Measurements from ENCODE around the gene AKNA. TPM values are rescaled to one million over a fixed set of nuclear protein-coding genes. Genes with fewer than 3 reads are reported as not detected.

The AKNA gene
- total RNA-seq, 3 donors from 2014 or later (not counting 1 experiment from before 2014, with no cell fraction given) = 577 to 743 (median 676) TPM

DNA sequence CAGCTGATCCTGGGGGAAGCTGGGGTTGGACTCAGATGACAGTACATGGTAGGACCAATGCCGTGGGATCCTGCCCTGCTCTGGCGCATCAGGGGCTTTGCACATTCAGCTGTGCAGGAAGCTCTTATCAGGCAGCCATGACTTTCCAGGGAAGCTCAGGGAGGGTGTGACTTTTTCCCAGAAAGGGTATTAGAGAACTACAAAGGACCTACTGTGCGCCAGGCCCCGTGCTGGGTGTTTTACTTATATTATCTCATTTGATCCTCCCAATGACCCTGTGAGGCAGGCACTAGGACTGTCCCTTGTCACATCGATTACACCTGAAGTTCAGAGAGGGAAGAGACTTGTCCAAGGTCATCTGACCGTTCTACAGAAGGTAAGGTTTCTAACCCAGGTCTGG, 23.7 kb upstream of the AKNA start:
- Mint-ChIP-seq H3K36me3 (no peaks in the 10 kb centered on the region), H3K4me3 (no peak overlapping the region), H3K27me3 (ENCODE audit: low read depth in 2 of 2) (no peaks in the 10 kb centered on the region), H3K27ac (no peak overlapping the region), H3K9me3 (no peaks in the 10 kb centered on the region), H3K4me1 (peaks cover 0 to 7% of the 10 kb centered on the region in 2 donors)
- no peak for ATAC-seq
- H3K4me3 ChIP-seq (ENCODE audit: low read length) = no peak overlapping the region
- no peaks in the 10 kb centered on the region for H3K27me3 ChIP-seq (ENCODE audit: control insufficient read depth, insufficient read depth, low read length)
- no peak for DNase-seq
- 90% methylated on average over 6 of the region's 6 CpGs for WGBS (ENCODE audit: insufficient coverage)
- intact Hi-C loops (cut with micrococcal nuclease) = no loop called here
- H3K9me3 ChIP-seq (ENCODE audit: control insufficient read depth, insufficient read depth, low read length) = no peaks in the 10 kb centered on the region
- no peaks in the 10 kb centered on the region for H3K4me1 ChIP-seq (ENCODE audit: control insufficient read depth, insufficient read depth, low read length)
- no peaks in the 10 kb centered on the region for H3K36me3 ChIP-seq (ENCODE audit: control insufficient read depth, insufficient read depth, low read length)
- H3K27ac ChIP-seq (ENCODE audit: low read length) = no peak overlapping the region
- TF ChIP-seq, protein P1, sequence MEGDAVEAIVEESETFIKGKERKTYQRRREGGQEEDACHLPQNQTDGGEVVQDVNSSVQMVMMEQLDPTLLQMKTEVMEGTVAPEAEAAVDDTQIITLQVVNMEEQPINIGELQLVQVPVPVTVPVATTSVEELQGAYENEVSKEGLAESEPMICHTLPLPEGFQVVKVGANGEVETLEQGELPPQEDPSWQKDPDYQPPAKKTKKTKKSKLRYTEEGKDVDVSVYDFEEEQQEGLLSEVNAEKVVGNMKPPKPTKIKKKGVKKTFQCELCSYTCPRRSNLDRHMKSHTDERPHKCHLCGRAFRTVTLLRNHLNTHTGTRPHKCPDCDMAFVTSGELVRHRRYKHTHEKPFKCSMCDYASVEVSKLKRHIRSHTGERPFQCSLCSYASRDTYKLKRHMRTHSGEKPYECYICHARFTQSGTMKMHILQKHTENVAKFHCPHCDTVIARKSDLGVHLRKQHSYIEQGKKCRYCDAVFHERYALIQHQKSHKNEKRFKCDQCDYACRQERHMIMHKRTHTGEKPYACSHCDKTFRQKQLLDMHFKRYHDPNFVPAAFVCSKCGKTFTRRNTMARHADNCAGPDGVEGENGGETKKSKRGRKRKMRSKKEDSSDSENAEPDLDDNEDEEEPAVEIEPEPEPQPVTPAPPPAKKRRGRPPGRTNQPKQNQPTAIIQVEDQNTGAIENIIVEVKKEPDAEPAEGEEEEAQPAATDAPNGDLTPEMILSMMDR (IDR thresholded peaks at IDR 0.05) = no peak

DNA sequence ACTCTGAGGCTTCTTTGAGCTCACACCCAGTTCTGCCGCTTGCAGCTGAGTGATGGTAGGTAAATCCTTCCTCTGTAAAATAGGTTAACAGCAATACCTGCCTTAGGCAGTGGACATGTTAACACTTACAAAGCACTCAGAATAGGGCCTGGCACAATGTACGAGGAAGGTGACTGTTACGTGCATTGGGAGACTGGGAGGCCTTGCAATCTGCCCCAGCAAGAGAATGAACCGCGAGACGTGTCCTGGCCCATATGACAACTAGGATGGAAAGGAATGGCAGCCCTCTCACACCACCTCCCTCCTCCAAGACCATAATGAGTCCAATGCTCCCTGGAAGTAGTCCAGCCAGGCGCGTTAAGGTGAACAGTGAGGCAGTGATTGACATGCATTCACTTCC, 23.1 kb upstream of the AKNA start:
- Histone ChIP-seq H3K27me3 (ENCODE audit: control insufficient read depth, insufficient read depth, low read length) (no peaks in the 10 kb centered on the region), H3K4me3 (ENCODE audit: low read length) (no peak overlapping the region), H3K27ac (ENCODE audit: low read length) (no peak overlapping the region), H3K36me3 (ENCODE audit: control insufficient read depth, insufficient read depth, low read length) (no peaks in the 10 kb centered on the region), H3K4me1 (ENCODE audit: control insufficient read depth, insufficient read depth, low read length) (peaks cover under 1% of the 10 kb centered on the region), H3K9me3 (ENCODE audit: control insufficient read depth, insufficient read depth, low read length) (no peaks in the 10 kb centered on the region)
- no peaks in the 10 kb centered on the region for H3K27me3 Mint-ChIP-seq (ENCODE audit: low read depth in 2 of 2)
- no peaks in the 10 kb centered on the region for H3K36me3 Mint-ChIP-seq
- DNase-seq = no peak
- H3K9me3 Mint-ChIP-seq = no peaks in the 10 kb centered on the region
- H3K4me1 Mint-ChIP-seq = peaks cover 0 to 8% of the 10 kb centered on the region in 2 donors
- ATAC-seq = no peak
- H3K4me3 Mint-ChIP-seq = no peak overlapping the region
- intact Hi-C loops (cut with micrococcal nuclease) = no loop called here
- WGBS (ENCODE audit: insufficient coverage) = 89% methylated on average over 8 of the region's 8 CpGs
- TF ChIP-seq, protein P1 (IDR thresholded peaks at IDR 0.05) = no peak
- no peak overlapping the region for H3K27ac Mint-ChIP-seq

DNA sequence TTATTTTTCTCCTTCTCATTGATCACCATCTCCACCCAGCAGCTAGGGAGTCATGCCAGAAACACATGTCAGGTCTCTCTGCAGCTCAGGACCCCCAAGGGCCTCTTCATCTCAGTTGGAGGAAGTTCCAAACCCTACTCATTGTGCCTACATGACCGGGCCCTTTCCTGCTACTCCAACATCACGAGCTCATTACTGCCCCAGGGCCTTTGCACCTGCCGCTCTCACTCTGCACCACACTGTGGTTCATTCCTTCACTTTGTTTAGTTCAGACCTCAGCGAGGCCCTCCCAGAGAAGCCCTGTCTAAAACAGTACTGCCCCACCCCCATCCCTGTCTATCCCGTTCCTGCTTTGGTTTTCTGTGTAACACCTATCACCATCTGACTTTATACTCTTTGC, 22.1 kb upstream of the AKNA start:
- no peak overlapping the region for H3K4me3 ChIP-seq (ENCODE audit: low read length)
- no peaks in the 10 kb centered on the region for H3K9me3 Mint-ChIP-seq
- no peaks in the 10 kb centered on the region for H3K36me3 ChIP-seq (ENCODE audit: control insufficient read depth, insufficient read depth, low read length)
- H3K27ac Mint-ChIP-seq = no peak overlapping the region
- H3K27ac ChIP-seq (ENCODE audit: low read length) = no peak overlapping the region
- WGBS (ENCODE audit: insufficient coverage) = 81% methylated on average over 5 of the region's 5 CpGs
- peaks cover 7% of the 10 kb centered on the region for H3K4me1 ChIP-seq (ENCODE audit: control insufficient read depth, insufficient read depth, low read length)
- no peak overlapping the region for H3K4me3 Mint-ChIP-seq
- intact Hi-C loops (cut with micrococcal nuclease) = loop anchor here (5.0 kb wide), 1 partner anchor 77 kb away; no protein-coding TSS in a partner anchor
- H3K36me3 Mint-ChIP-seq = no peaks in the 10 kb centered on the region
- peaks cover 6 to 15% of the 10 kb centered on the region in 2 donors for H3K4me1 Mint-ChIP-seq
- TF ChIP-seq, protein P1 (IDR thresholded peaks at IDR 0.05) = no peak
- no peak for ATAC-seq
- H3K9me3 ChIP-seq (ENCODE audit: control insufficient read depth, insufficient read depth, low read length) = no peaks in the 10 kb centered on the region
- no peaks in the 10 kb centered on the region for H3K27me3 Mint-ChIP-seq (ENCODE audit: low read depth in 2 of 2)
- DNase-seq = no peak
- no peaks in the 10 kb centered on the region for H3K27me3 ChIP-seq (ENCODE audit: control insufficient read depth, insufficient read depth, low read length)

DNA sequence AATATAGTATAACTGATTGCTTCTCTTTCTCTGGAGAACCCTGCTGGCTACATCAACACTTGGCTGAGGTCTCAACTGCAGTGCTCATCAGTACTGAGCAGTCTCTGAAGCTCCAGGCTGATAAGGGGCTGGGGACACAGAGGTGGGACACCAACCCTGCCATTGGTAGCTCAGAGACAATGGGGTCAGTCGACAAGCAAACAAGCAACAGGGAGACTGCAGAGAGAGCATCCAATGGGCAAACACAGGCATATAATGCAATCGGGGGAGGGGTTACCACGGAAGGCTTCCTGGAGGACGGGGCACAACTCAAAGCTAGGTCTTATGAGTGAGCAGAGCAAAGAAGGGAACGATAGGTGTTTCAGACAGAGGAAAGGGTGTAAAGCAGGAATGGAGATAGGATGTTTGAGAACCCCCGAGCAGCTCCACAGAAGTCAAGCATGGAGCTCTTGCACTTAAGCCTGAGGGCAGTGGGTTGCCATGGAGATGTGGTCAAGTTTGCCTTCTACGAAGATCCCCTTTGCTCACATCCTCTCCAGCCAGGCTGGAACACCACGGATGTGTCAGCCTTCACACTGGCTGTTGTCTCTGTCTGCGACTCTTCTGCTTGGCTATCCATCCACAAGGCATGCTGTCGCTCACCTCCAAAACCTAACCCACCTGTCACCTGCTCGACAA, 21.5 kb upstream of the AKNA start:
- no peak for ATAC-seq
- no peak overlapping the region for H3K4me3 ChIP-seq (ENCODE audit: low read length)
- peaks cover 7% of the 10 kb centered on the region for H3K4me1 ChIP-seq (ENCODE audit: control insufficient read depth, insufficient read depth, low read length)
- no peak for DNase-seq
- H3K9me3 ChIP-seq (ENCODE audit: control insufficient read depth, insufficient read depth, low read length) = no peaks in the 10 kb centered on the region
- no peak overlapping the region for H3K27ac ChIP-seq (ENCODE audit: low read length)
- H3K4me3 Mint-ChIP-seq = no peak overlapping the region
- H3K36me3 Mint-ChIP-seq = no peaks in the 10 kb centered on the region
- no peak overlapping the region for H3K27ac Mint-ChIP-seq
- TF ChIP-seq, protein P1 (IDR thresholded peaks at IDR 0.05) = no peak
- H3K27me3 ChIP-seq (ENCODE audit: control insufficient read depth, insufficient read depth, low read length) = no peaks in the 10 kb centered on the region
- intact Hi-C loops (cut with micrococcal nuclease) = loop anchor here (5.0 kb wide), 1 partner anchor 78 kb away; no protein-coding TSS in a partner anchor
- no peaks in the 10 kb centered on the region for H3K9me3 Mint-ChIP-seq
- peaks cover 6 to 15% of the 10 kb centered on the region in 2 donors for H3K4me1 Mint-ChIP-seq
- H3K27me3 Mint-ChIP-seq (ENCODE audit: low read depth in 2 of 2) = no peaks in the 10 kb centered on the region
- 71% methylated on average over 11 of the region's 11 CpGs for WGBS (ENCODE audit: insufficient coverage)
- H3K36me3 ChIP-seq (ENCODE audit: control insufficient read depth, insufficient read depth, low read length) = no peaks in the 10 kb centered on the region

Measured in natural killer cell (primary cell).